Cardiac muscle cell (in vitro differentiated cells and primary cell): Measurements from ENCODE around the gene TESK1. TPM values are rescaled to one million over a fixed set of nuclear protein-coding genes. Genes with fewer than 3 reads are reported as not detected.
A peak's percentile ranks its signal among the peaks of the same experiment; 100 is the strongest.
"Not testable (repeated sequence)": the region's sequence is repeated elsewhere in the genome, so short reads cannot be mapped to it uniquely, and the experiment has no call there.

ENCODE experiments used
- DNase-seq, 2 donors: peaks; one replicate each; pipeline versions ENCODE4 v3.0.0 to v3.0.0-alpha.2; 2010 to 2017; ENCODE audit warnings: low read depth in 1 of 2, low spot score in 1 of 2
- H3K27ac ChIP-seq: fragments of 200-600 bp; sonication (generic); 2 replicates; pipeline ENCODE4 v1.5.1; 2016
- H3K27me3 ChIP-seq: fragments of 200-600 bp; sonication (generic); 2 replicates; pipeline ENCODE4 v1.6.0; 2016; ENCODE audit warnings: control low read depth
- H3K36me3 ChIP-seq: fragments of 200-600 bp; sonication (generic); 2 replicates; pipeline ENCODE4 v1.5.1; 2016; ENCODE audit warnings: control low read depth
- H3K4me1 ChIP-seq: fragments of 200-600 bp; sonication (generic); 2 replicates; pipeline ENCODE4 v1.8.1; 2017; ENCODE audit warnings: low read depth, mild to moderate bottlenecking, mixed run types
- H3K4me3 ChIP-seq: fragments of 200-600 bp; sonication (generic); 2 replicates; pipeline ENCODE4 v1.5.1; 2016; ENCODE audit warnings: mild to moderate bottlenecking
- H3K9me3 ChIP-seq: fragments of 200-600 bp; sonication (generic); 2 replicates; pipeline ENCODE4 v1.5.1; 2017; ENCODE audit warnings: low read depth, mild to moderate bottlenecking, control low read depth
- CTCF ChIP-seq: IDR thresholded peaks from 2 replicates; pipeline ENCODE4 v1.5.1; 2012; ENCODE audit warnings: low read depth, mild to moderate bottlenecking, low read length
- polyA plus RNA-seq: library from polyadenylated mRNA; unstranded; fragments of >200 nt; fragmentation: Nextera tagmentation; extraction: Ambion mirVana; gene quantifications from 2 replicates; pipeline ENCODE4 v1.2.1, GENCODE V29; 2016
- total RNA-seq: library from RNA; depleted of rRNA; stranded (reverse); fragments of >200 nt; gene quantifications from 2 replicates; pipeline ENCODE4 v1.2.3, GENCODE V29; 2016

Gene TESK1
- total and polyA plus RNA-seq, 2 experiments from 2014 or later, result 30.3 to 42.5 TPM

DNA sequence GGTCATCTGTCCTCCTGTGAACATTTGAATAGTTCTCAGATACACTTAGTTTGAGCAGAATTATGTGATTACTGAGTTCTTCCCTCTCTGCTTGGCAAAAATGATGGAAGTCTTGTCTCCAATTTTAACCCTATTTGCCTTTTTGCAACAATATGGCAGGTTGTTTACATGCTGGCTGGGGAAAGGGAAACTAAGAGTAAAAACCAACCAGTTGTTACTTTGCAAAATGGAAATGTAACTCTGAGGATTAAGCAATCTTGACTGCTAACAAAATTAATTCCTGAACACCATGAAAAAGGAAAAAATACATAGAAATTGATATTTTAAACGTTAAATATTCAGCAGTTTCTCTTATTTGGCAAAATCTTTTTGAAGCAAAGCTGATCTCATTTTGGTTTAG lies 34.6 kb downstream of the TESK1 start:
- Histone ChIP-seq H3K4me3 (no peak overlapping the region), H3K27ac (no peak overlapping the region), H3K27me3 (no peaks in the 10 kb centered on the region), H3K4me1 (peaks cover 9% of the 10 kb centered on the region), H3K36me3 (no peaks in the 10 kb centered on the region), H3K9me3 (no peaks in the 10 kb centered on the region)
- no peak for TF ChIP-seq CTCF
- DNase-seq, result no peak

- H3K4me1 ChIP-seq, H3K36me3 ChIP-seq, H3K27ac ChIP-seq, H3K4me3 ChIP-seq, H3K9me3 ChIP-seq, DNase-seq, H3K27me3 ChIP-seq: not testable (repeated sequence)
Measured at GRCh38 chr9:35640431-35640830, 35.4 kb downstream of the TESK1 start.

DNA sequence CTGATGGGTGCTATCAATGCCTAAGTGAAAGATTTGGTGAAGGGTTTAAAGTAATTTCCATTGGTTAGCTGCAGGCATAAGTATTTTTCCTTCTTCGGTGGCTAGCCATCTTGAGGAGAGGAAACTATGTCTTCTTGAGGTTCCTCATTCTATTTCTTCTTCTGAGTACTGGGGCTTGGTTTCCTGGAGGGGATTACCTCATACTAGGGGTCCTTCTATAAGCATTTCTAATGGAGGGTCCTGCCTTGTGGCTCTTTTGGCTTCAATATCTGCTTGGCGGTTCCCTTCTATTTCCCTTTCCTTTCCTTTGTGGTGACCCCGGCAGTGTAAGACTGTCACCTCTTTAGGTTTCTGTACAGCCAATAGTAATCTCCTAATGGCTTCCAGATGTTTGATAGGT lies 36.4 kb downstream of the TESK1 start:
- H3K4me3 ChIP-seq, H3K27me3 ChIP-seq, H3K27ac ChIP-seq, H3K9me3 ChIP-seq, H3K4me1 ChIP-seq, H3K36me3 ChIP-seq, DNase-seq: not testable (repeated sequence)

- no peak for DNase-seq
- H3K9me3 ChIP-seq, result no peaks in the 10 kb centered on the region
- peaks cover 9% of the 10 kb centered on the region for H3K4me1 ChIP-seq
- no peak overlapping the region for H3K27ac ChIP-seq
- no peak for TF ChIP-seq CTCF
- no peaks in the 10 kb centered on the region for H3K36me3 ChIP-seq
- H3K27me3 ChIP-seq, result no peaks in the 10 kb centered on the region
- H3K4me3 ChIP-seq, result no peak overlapping the region
Measured at GRCh38 chr9:35643046-35643445, 38.0 kb downstream of the TESK1 start.

DNA sequence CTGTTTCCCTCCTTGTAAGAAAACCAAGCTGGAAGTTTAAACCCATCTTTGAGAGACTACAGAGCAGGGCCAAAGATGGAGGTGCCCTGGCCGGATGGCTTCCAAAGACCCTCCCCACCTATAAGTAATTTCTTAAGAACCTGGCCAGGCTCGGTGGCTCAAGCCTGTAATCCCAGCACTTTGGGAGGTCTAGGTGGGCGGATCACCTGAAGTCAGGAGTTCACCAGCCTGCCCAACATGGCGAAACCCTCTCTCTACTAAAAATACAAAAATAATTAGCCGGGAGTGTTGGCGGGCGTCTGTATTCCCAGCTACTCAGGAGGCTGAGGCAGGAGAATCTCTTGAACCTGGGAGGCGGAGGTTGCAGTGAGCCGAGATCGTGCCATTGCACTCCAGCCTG lies 40.7 kb downstream of the TESK1 start:
- H3K36me3 ChIP-seq, DNase-seq, H3K27me3 ChIP-seq, H3K4me1 ChIP-seq, H3K9me3 ChIP-seq: not testable (repeated sequence)
- Histone ChIP-seq H3K27ac (peak overlapping the region; percentile 90), H3K4me3 (peak overlapping the region; percentile 53)

DNA sequence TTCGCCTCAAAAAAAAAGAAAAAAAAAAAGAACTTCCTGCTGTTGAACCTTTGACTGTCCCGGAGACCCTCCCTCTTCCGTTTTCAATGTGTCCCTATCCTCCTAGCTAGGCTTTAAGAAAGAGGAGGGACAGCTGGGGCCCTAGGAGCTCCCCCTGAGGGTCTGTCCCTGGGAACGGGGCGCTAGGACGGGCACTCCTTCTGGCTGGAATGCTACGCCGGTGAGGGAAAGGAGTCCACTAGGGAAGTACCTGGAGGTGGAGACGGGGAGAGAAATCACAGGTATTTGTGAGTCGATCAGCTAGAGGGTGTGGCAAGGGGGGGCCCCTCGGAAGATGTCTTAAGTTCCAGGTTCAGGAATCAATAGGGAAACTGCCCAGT lies 41.1 kb downstream of the TESK1 start:
- DNase-seq, result peak; percentile 30 to 57
- no peak for TF ChIP-seq CTCF
- H3K27me3 ChIP-seq, result no peaks in the 10 kb centered on the region
- no peaks in the 10 kb centered on the region for H3K36me3 ChIP-seq
- peak overlapping the region; percentile 53 for H3K4me3 ChIP-seq
- peaks cover 9% of the 10 kb centered on the region for H3K4me1 ChIP-seq
- no peaks in the 10 kb centered on the region for H3K9me3 ChIP-seq
- peak overlapping the region; percentile 90 for H3K27ac ChIP-seq

DNA sequence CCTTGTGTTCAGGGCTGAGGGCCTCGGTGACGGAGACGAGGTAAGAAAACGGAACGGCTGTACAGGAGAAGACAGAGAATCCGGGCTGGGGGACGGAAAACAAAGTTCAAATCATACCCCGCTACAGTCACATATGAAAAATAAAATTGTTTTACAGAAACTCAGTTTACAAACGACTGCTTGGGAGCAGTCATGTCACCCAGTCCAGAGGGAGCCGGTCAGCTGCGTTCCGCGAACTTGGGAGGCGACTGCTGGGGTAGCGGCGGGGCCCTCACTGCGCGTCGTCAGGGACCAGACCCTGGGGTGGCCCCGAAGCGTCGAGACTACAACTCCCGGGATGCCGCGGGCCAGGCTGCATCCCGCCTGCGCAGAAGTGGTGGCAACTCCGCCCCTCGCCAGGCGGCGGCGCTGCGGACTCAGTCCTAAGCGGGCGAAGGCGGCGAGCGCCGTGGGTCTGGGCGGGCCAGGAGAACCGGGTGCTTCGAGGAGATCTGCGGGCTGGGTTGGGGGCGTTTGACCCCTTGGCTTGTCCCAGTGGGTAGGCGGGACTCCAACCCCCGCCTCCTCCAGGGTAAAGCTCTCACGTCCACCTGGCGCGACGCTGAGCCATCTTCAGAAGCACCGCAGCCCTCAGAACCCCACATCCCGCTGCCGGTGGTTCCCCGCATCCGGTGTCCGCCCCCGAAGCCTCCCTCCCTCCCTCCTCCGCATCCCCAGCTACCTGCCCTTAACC lies 41.6 kb downstream of the TESK1 start:
- peak overlapping the region; percentile 90 for H3K27ac ChIP-seq
- peak; percentile 84 for TF ChIP-seq CTCF

More for the DNA sequence above, 41.6 kb downstream of the TESK1 start:
- Histone ChIP-seq H3K27me3 (no peaks in the 10 kb centered on the region), H3K4me1 (peaks cover 9% of the 10 kb centered on the region), H3K4me3 (peak overlapping the region; percentile 53), H3K9me3 (no peaks in the 10 kb centered on the region), H3K36me3 (no peaks in the 10 kb centered on the region)
- DNase-seq, result peak; percentile 93 to 95
